Amygdala (tissue), 56 donors: Measurements from ENCODE around the gene EYA2.

Experiments used
- DNase-seq, 56 donors: peaks; one replicate each; lab custom pipeline; 2025; lab: John Stamatoyannopoulos, UW

EYA2 gene

GRCh38 chr20:47125508-47125757 is 230.8 kb downstream of the EYA2 start:
- no peak for DNase-seq

- DNase-seq = no peak
These were observed 231.3 kb downstream of the EYA2 start for GRCh38 chr20:47125758-47126591.

- DNase-seq = no peak
These were observed 232.1 kb downstream of the EYA2 start for GRCh38 chr20:47126709-47127108.

- DNase-seq = no peak
These were observed 232.9 kb downstream of the EYA2 start for GRCh38 chr20:47127546-47127945.

- no peak for DNase-seq
These were observed 233.4 kb downstream of the EYA2 start for GRCh38 chr20:47127999-47128398.

GRCh38 chr20:47129306-47129705 is 234.7 kb downstream of the EYA2 start:
- no peak for DNase-seq

- no peak for DNase-seq
These were observed 239.3 kb downstream of the EYA2 start for GRCh38 chr20:47133809-47134456.

GRCh38 chr20:47136782-47137181 is 242.1 kb downstream of the EYA2 start:
- DNase-seq = no peak

GRCh38 chr20:47137231-47137870 is 242.7 kb downstream of the EYA2 start:
- DNase-seq = no peak

- no peak for DNase-seq
These were observed 245.4 kb downstream of the EYA2 start for GRCh38 chr20:47139934-47140535.

GRCh38 chr20:47141350-47141921 is 246.8 kb downstream of the EYA2 start:
- no peak for DNase-seq

- no peak for DNase-seq
These were observed 247.5 kb downstream of the EYA2 start for GRCh38 chr20:47141941-47142773.

GRCh38 chr20:47142774-47143170 is 248.1 kb downstream of the EYA2 start:
- no peak for DNase-seq

- no peak for DNase-seq
These were observed 249.0 kb downstream of the EYA2 start for GRCh38 chr20:47143657-47144056.

GRCh38 chr20:47144463-47144862 is 249.8 kb downstream of the EYA2 start:
- no peak for DNase-seq

- no peak for DNase-seq
These were observed 252.0 kb downstream of the EYA2 start for GRCh38 chr20:47146686-47147085.

- DNase-seq = no peak
These were observed 253.4 kb downstream of the EYA2 start for GRCh38 chr20:47148059-47148458.

GRCh38 chr20:47149939-47150338 is 255.3 kb downstream of the EYA2 start:
- no peak for DNase-seq

- peak in 16 of 56 donors; percentile 0 to 42 (median 15) for DNase-seq
These were observed 255.9 kb downstream of the EYA2 start for GRCh38 chr20:47150403-47151152.
